ENCODE results near the gene GDAP2.

DNA sequence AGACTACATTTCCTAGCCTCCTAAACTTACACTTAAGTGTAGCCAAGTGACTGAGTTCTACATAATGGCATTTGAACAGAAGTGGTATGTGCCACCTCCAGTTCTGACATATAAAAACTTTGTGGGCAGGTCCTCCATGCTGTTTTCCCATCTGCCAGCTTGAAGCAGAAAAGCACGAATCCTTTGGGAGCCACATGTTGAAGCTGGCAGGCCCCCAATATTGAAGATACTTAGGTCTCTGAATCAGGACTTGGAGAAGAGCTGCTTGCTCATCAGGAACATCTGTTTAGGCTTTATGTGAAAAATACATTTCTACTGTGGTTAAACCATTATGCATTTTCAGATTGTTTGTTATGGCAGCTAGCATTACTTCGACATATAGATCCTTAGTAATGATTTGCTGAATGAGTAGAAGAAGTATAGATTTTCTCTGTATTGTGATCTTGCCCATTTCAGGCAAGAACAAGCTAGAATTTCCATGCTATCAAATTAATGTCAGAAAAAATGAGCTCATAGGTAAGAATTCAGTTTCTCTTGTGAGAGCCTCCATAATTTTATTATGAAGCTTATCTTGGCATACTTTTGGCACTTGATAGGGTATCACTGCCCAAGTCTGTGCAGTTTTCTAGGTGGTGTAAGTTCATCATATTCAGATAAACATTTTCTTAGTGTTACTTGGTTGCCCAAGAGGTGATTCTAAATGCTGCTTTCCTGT lies 68.4 kb downstream of the GDAP2 start:
- TF ChIP-seq, protein P1, sequence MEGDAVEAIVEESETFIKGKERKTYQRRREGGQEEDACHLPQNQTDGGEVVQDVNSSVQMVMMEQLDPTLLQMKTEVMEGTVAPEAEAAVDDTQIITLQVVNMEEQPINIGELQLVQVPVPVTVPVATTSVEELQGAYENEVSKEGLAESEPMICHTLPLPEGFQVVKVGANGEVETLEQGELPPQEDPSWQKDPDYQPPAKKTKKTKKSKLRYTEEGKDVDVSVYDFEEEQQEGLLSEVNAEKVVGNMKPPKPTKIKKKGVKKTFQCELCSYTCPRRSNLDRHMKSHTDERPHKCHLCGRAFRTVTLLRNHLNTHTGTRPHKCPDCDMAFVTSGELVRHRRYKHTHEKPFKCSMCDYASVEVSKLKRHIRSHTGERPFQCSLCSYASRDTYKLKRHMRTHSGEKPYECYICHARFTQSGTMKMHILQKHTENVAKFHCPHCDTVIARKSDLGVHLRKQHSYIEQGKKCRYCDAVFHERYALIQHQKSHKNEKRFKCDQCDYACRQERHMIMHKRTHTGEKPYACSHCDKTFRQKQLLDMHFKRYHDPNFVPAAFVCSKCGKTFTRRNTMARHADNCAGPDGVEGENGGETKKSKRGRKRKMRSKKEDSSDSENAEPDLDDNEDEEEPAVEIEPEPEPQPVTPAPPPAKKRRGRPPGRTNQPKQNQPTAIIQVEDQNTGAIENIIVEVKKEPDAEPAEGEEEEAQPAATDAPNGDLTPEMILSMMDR (IDR thresholded peaks at IDR 0.05; ENCODE audit: low read depth, low read length), result no peak
- TF ChIP-seq POLR2A (IDR thresholded peaks at IDR 0.05; ENCODE audit: extremely low read depth, insufficient read length) (no peak), MYC (IDR thresholded peaks at IDR 0.05; ENCODE audit: low read depth, low read length) (no peak)
- TF ChIP-seq, protein P2, sequence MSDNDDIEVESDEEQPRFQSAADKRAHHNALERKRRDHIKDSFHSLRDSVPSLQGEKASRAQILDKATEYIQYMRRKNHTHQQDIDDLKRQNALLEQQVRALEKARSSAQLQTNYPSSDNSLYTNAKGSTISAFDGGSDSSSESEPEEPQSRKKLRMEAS (IDR thresholded peaks at IDR 0.05; ENCODE audit: low read depth, low read length), result no peak

Measured in NB4 (cell line).